ACHN (cell line): ENCODE results near the gene PCID2.

Source experiments
- DNase-seq: peaks from one replicate; pipeline ENCODE4 v3.0.0-alpha.2; 2015
- in situ Hi-C: cut with HindIII; loops from 2 replicates; pipeline ENCODE4 v1.10.0; 2017; ENCODE audit warnings: low sequenced_read_pairs, low pct_ligation_motif_present, low pct_unique_long_range_greater_than_20kb

Gene PCID2

DNA sequence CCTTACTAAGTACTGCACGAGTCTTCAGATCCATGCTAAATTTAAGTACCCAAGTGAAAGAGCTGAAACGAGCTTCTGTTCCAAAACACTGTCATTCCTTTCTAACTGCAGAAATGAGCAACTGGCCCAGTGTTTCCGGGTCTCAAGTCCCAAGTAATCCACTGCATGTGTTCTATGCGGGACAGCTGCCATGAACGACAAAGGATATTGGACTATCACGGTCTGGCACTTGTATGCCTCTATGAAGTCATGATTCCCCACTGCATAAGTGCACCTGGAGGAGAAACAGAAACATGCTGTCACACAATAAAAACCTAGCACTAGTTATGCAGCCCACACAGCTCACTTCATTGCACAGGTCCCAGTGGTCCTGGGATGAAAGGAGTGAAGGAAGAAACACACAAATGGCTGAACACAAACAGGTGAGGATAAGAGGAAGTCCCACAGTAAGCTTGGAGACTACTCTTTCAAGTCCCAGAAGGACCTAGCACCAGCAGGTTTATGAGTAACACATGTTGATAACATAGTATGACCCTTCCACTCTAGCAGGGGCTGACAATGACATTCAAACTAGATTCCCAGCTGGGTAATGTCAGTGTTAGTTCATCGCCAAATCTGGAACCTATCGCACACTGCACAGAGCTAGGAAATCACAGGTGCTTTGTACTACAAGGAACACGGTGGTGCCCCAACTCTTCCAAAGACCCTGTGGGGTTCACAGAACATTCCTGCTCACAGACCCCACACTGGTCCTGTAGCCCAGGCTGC is 11.3 kb downstream of the PCID2 start:
- in situ Hi-C loops = no loop called here

GRCh38 chr13:113195360-113195759 is 13.1 kb downstream of the PCID2 start:
- in situ Hi-C loops = no loop called here
- no peak for DNase-seq

More for the DNA sequence above, 11.3 kb downstream of the PCID2 start:
- no peak for DNase-seq

- no peak for DNase-seq
- in situ Hi-C loops = no loop called here
These were observed 15.6 kb downstream of the PCID2 start for GRCh38 chr13:113192902-113193301.

- in situ Hi-C loops = no loop called here
- no peak for DNase-seq
These were observed 16.2 kb downstream of the PCID2 start for GRCh38 chr13:113192279-113192678.

DNA sequence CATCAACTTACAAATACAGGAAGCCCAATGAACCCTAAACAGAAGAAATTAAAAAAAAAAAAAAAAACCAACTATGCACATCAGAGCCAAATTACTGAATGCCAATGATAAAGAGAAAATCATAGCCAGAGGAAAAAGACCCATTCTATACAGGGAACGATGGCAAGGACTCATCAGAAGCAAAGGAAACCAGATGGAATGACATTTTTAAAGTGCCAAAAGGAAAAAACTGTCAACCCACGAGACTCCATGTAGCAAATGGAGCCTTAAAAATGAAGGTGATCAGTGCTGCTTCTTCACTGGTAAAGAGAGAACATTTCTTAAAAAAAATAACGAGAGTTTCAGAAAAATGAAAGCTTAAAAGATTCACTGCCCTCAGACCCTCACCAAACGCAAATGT is 18.3 kb downstream of the PCID2 start:
- no peak for DNase-seq
- in situ Hi-C loops = no loop called here

DNA sequence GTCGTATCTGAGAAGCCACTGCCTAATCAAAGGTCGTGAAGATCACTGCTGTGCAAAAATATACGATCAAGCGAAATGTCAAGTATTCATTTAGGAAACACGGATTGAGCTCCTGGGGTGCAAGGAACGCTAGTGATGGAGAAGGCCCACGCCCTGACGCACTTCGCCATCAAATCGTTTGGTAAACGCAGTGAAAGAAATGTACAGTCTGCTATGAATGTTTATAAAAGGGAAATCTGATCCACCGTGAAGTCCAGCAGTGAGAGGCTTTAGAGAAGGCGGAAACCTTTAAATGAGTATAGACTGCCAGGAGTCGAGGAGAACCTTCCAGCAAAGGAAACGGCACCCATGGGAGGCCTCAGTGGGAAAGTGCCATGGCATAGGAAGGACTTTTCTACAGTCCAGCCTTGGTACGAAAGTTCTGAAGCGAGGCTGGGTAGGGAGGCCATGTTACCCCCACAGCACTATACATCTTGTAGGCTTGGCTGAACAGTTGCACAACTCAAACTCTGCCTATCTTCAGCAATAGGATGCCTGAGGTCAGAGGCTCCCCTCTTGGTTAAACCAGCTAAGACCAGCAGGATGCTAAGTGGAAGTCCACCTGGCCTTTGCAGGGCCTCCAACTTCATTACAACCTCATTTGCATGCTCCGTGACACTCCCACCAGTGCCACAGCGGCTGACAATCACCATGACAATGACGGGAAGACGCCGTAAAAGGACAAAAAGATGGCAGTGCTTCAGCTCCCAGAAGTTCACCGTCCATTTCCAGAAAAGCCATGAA is 20.4 kb downstream of the PCID2 start:
- in situ Hi-C loops = no loop called here
- no peak for DNase-seq

DNA sequence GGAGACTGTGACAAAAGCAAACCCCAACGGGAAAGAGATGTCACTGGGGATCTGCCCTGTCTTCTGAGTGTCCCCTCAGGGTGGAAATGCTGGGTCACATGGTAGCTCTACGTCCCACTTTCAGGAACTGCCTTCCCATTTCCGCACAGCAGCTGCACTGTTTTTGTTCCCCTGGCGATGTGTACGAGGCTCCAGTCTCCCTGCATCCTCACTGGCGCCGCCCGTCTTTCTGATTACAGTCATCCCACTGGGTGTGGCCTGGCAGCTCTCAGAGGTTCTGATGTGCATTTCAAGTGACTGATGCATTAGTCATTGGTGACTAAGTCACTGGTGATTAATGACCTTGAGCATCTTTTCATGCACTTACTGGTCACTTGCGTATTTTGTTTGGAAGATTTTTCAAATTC is 21.2 kb downstream of the PCID2 start:
- in situ Hi-C loops = no loop called here
- peak; percentile 98 for DNase-seq

- in situ Hi-C loops = no loop called here
- DNase-seq = no peak
These were observed 22.2 kb downstream of the PCID2 start for GRCh38 chr13:113186061-113186900.

- DNase-seq = no peak
- in situ Hi-C loops = no loop called here
These were observed 23.7 kb downstream of the PCID2 start for GRCh38 chr13:113184568-113185440.

GRCh38 chr13:113183450-113184129 is 24.9 kb downstream of the PCID2 start:
- in situ Hi-C loops = no loop called here
- DNase-seq = no peak

DNA sequence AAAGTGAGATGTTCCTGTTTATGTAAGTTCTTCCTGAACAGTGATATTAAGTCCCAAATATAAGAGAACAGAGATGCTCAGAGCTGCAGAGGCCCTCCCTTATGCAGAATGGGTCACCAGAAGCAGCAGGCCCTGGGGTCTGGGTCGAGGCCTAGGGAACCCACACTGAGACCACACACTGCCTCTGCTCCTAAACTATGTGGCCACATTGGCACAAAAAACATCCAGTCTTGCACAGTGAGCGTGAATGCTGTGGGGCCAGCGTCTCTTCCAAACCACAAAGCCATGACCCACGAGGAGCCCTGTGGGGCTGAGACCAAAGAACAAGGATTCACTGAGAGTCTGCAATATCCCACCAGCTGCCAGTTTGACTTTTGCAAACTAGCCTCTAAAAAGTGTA is 26.4 kb downstream of the PCID2 start:
- DNase-seq = no peak
- in situ Hi-C loops = no loop called here

GRCh38 chr13:113179374-113180230 is 28.9 kb downstream of the PCID2 start:
- in situ Hi-C loops = no loop called here
- DNase-seq = no peak

DNA sequence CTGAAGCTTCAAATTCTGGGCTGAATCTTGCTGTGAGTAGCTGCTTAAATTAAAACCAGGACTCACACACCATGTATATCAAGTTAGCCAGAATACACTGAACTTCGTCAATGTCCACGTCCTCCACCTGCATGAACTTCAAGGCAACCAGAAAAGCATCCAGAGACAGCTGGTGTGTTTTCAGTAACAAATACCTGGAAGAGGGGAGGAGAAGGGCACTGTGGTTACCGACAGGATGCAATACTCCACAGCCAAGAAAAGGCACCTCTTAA is 29.6 kb downstream of the PCID2 start:
- in situ Hi-C loops = no loop called here
- no peak for DNase-seq

DNA sequence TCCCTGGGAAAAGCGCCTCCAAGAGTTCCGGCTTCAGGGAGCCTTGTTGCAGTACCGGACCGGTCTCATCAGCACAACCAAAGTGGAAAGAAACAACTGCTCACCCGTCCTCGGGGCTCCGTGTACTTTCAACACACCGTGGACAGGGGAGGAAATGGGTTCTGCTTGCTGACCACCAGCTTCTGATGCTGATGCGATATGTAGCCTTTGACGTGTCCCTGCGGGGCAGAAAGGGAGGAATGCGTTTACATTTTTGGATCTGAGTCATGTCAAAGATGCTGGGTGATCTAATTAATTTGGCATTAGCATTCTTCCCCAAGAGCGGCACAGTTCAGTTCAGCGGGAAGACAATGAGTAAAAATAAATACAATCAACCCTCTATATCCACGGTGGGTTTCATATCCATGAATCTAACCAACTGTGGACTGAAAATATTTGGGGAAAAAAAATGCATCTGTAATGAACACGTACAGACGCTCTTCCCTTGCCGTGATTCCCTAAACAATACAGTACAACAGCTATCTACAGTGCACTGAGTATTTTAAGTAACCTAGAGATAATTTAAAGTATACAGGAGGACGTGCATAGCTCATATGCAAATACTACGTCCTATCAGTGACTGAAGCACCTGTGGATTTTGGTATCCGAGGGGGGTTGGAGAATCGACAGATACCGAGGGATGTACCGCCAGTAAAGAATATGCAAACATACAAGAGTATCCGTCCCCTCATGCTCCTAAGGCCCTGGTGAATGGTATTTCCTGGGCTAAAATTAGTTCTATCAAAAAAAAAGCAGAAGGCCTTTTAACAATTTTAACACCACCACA is 30.2 kb downstream of the PCID2 start:
- DNase-seq = no peak
- in situ Hi-C loops = no loop called here

DNA sequence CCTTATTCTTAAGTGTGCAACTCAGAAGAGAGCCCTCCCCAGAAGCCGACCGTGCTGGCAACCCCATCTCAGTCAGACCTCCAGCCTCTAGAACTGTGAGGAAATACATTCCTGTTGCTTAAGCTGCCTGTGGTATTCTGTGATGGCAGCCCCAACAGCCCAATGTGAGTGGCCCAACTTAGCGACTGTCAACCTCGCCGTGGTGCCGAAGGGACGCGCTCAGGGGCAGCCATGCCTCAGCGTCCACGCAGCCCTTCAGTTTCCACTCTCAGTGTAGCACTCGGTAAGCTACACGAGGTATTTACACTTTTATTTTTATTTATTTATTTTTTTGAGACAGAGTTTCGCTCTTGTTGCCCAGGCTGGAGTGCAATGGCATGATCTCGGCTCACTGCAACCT is 31.6 kb downstream of the PCID2 start:
- in situ Hi-C loops = no loop called here
- DNase-seq = no peak

GRCh38 chr13:113176280-113176679 is 32.2 kb downstream of the PCID2 start:
- no peak for DNase-seq
- in situ Hi-C loops = no loop called here
